GM21529 (cell line): ENCODE results near the gene POFUT1.
"Not testable (repeated sequence)": the region's sequence is repeated elsewhere in the genome, so short reads cannot be mapped to it uniquely, and the experiment has no call there.

Experiments used
- ATAC-seq: cut with Tn5 transposase; IDR thresholded peaks from one replicate; pipeline ENCODE4 v1.9.1; 2021; ENCODE audit not compliant: unreplicated experiment

Gene POFUT1

GRCh38 chr20:32232326-32232886, 24.7 kb downstream of the POFUT1 start:
- no peak for ATAC-seq

- no peak for ATAC-seq
These were observed 25.6 kb downstream of the POFUT1 start for GRCh38 chr20:32233286-32233685.

- no peak for ATAC-seq
These were observed 26.6 kb downstream of the POFUT1 start for GRCh38 chr20:32234135-32234808.

GRCh38 chr20:32235331-32236047, 27.8 kb downstream of the POFUT1 start:
- ATAC-seq, result no peak

- ATAC-seq, result no peak
These were observed 28.4 kb downstream of the POFUT1 start for GRCh38 chr20:32236048-32236533.

GRCh38 chr20:32236819-32237218, 29.1 kb downstream of the POFUT1 start:
- no peak for ATAC-seq

GRCh38 chr20:32237419-32237818, 29.7 kb downstream of the POFUT1 start:
- ATAC-seq, result no peak

GRCh38 chr20:32238483-32239425, 31.1 kb downstream of the POFUT1 start:
- no peak for ATAC-seq

GRCh38 chr20:32240205-32240604, 32.5 kb downstream of the POFUT1 start:
- ATAC-seq, result no peak

- ATAC-seq, result no peak
These were observed 34.1 kb downstream of the POFUT1 start for GRCh38 chr20:32241807-32242206.

- ATAC-seq, result no peak
These were observed 36.6 kb downstream of the POFUT1 start for GRCh38 chr20:32244150-32244823.

GRCh38 chr20:32244959-32245358, 37.3 kb downstream of the POFUT1 start:
- no peak for ATAC-seq

- not testable (repeated sequence) for ATAC-seq
These were observed 38.5 kb downstream of the POFUT1 start for GRCh38 chr20:32246208-32246607.

- ATAC-seq, result no peak
These were observed 40.4 kb downstream of the POFUT1 start for GRCh38 chr20:32248043-32248442.

- ATAC-seq, result no peak
These were observed 41.5 kb downstream of the POFUT1 start for GRCh38 chr20:32249030-32249738.

- ATAC-seq, result no peak
These were observed 43.8 kb downstream of the POFUT1 start for GRCh38 chr20:32251470-32251869.

- no peak for ATAC-seq
These were observed 44.5 kb downstream of the POFUT1 start for GRCh38 chr20:32252189-32252588.

GRCh38 chr20:32260973-32261372, 53.3 kb downstream of the POFUT1 start:
- ATAC-seq, result not testable (repeated sequence)

GRCh38 chr20:32261644-32262043, 54.0 kb downstream of the POFUT1 start:
- no peak for ATAC-seq
